ENCODE measurements around the gene SOS1. TPM values are rescaled to one million over a fixed set of nuclear protein-coding genes. Genes with fewer than 3 reads are reported as not detected.
A peak's percentile ranks its signal among the peaks of the same experiment; 100 is the strongest.

The SOS1 gene
- total and polyA plus RNA-seq, 2 of the 13 experiments (the other 11 are each of a cell fraction or from before 2014, with no cell fraction given) = 20.8 to 60.4 TPM

DNA sequence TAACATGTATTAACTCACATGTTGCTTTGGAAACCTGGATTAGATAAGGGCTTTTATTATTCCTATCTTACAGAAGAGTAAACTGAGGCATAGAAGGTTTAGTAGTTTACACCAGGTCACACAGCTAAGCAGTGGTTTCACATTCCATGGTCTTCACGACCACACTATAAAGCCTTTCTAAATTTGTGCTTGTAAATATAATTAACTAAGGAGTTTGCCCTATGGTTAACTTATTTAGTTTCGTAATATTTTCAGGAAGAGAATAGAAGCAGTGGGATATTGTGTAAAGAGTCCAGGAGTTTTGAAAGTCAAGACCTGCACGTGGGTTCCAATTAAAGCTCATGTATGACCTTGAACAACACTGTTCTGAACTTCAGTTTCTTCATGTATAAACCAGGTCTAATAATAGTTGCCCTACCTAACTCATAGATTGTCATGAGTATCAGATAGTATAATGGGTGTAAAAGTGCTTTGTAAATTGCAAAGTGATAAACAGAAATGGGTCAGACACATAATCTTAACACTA lies 19.5 kb upstream of the SOS1 start (continued):
- TF ChIP-seq KDM5B (CRISPR knock-in tag; IDR thresholded peaks at IDR 0.05; ENCODE audit: borderline replicate concordance) (no peak), ZNF232 (CRISPR knock-in tag; IDR thresholded peaks at IDR 0.05; ENCODE audit: borderline replicate concordance) (no peak), GATAD2A (CRISPR knock-in tag; IDR thresholded peaks at IDR 0.05) (peak; percentile 91), EEA1 (CRISPR knock-in tag; IDR thresholded peaks at IDR 0.05; ENCODE audit: borderline replicate concordance) (no peak), ZNF234 (CRISPR knock-in tag; conservative IDR thresholded peaks at IDR 0.05) (no peak), ZNF484 (CRISPR knock-in tag; IDR thresholded peaks at IDR 0.05; ENCODE audit: borderline replicate concordance, low read depth) (no peak), RXRB (CRISPR knock-in tag; IDR thresholded peaks at IDR 0.05; ENCODE audit: borderline replicate concordance) (peak; percentile 85), THAP11 (CRISPR knock-in tag; IDR thresholded peaks at IDR 0.05) (peak; percentile 50; the same call in 1 of the 2 replicates), TAF15 (IDR thresholded peaks at IDR 0.05; ENCODE audit: low read depth, low read length, poor library complexity, severe bottlenecking) (no peak)
- TF ChIP-seq, protein P1, sequence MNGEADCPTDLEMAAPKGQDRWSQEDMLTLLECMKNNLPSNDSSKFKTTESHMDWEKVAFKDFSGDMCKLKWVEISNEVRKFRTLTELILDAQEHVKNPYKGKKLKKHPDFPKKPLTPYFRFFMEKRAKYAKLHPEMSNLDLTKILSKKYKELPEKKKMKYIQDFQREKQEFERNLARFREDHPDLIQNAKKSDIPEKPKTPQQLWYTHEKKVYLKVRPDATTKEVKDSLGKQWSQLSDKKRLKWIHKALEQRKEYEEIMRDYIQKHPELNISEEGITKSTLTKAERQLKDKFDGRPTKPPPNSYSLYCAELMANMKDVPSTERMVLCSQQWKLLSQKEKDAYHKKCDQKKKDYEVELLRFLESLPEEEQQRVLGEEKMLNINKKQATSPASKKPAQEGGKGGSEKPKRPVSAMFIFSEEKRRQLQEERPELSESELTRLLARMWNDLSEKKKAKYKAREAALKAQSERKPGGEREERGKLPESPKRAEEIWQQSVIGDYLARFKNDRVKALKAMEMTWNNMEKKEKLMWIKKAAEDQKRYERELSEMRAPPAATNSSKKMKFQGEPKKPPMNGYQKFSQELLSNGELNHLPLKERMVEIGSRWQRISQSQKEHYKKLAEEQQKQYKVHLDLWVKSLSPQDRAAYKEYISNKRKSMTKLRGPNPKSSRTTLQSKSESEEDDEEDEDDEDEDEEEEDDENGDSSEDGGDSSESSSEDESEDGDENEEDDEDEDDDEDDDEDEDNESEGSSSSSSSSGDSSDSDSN (CRISPR knock-in tag; IDR thresholded peaks at IDR 0.05) = no peak
- TF ChIP-seq, protein P2, sequence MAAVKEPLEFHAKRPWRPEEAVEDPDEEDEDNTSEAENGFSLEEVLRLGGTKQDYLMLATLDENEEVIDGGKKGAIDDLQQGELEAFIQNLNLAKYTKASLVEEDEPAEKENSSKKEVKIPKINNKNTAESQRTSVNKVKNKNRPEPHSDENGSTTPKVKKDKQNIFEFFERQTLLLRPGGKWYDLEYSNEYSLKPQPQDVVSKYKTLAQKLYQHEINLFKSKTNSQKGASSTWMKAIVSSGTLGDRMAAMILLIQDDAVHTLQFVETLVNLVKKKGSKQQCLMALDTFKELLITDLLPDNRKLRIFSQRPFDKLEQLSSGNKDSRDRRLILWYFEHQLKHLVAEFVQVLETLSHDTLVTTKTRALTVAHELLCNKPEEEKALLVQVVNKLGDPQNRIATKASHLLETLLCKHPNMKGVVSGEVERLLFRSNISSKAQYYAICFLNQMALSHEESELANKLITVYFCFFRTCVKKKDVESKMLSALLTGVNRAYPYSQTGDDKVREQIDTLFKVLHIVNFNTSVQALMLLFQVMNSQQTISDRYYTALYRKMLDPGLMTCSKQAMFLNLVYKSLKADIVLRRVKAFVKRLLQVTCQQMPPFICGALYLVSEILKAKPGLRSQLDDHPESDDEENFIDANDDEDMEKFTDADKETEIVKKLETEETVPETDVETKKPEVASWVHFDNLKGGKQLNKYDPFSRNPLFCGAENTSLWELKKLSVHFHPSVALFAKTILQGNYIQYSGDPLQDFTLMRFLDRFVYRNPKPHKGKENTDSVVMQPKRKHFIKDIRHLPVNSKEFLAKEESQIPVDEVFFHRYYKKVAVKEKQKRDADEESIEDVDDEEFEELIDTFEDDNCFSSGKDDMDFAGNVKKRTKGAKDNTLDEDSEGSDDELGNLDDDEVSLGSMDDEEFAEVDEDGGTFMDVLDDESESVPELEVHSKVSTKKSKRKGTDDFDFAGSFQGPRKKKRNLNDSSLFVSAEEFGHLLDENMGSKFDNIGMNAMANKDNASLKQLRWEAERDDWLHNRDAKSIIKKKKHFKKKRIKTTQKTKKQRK (IDR thresholded peaks at IDR 0.05; ENCODE audit: low read length) = no peak
- TF ChIP-seq, protein P3, sequence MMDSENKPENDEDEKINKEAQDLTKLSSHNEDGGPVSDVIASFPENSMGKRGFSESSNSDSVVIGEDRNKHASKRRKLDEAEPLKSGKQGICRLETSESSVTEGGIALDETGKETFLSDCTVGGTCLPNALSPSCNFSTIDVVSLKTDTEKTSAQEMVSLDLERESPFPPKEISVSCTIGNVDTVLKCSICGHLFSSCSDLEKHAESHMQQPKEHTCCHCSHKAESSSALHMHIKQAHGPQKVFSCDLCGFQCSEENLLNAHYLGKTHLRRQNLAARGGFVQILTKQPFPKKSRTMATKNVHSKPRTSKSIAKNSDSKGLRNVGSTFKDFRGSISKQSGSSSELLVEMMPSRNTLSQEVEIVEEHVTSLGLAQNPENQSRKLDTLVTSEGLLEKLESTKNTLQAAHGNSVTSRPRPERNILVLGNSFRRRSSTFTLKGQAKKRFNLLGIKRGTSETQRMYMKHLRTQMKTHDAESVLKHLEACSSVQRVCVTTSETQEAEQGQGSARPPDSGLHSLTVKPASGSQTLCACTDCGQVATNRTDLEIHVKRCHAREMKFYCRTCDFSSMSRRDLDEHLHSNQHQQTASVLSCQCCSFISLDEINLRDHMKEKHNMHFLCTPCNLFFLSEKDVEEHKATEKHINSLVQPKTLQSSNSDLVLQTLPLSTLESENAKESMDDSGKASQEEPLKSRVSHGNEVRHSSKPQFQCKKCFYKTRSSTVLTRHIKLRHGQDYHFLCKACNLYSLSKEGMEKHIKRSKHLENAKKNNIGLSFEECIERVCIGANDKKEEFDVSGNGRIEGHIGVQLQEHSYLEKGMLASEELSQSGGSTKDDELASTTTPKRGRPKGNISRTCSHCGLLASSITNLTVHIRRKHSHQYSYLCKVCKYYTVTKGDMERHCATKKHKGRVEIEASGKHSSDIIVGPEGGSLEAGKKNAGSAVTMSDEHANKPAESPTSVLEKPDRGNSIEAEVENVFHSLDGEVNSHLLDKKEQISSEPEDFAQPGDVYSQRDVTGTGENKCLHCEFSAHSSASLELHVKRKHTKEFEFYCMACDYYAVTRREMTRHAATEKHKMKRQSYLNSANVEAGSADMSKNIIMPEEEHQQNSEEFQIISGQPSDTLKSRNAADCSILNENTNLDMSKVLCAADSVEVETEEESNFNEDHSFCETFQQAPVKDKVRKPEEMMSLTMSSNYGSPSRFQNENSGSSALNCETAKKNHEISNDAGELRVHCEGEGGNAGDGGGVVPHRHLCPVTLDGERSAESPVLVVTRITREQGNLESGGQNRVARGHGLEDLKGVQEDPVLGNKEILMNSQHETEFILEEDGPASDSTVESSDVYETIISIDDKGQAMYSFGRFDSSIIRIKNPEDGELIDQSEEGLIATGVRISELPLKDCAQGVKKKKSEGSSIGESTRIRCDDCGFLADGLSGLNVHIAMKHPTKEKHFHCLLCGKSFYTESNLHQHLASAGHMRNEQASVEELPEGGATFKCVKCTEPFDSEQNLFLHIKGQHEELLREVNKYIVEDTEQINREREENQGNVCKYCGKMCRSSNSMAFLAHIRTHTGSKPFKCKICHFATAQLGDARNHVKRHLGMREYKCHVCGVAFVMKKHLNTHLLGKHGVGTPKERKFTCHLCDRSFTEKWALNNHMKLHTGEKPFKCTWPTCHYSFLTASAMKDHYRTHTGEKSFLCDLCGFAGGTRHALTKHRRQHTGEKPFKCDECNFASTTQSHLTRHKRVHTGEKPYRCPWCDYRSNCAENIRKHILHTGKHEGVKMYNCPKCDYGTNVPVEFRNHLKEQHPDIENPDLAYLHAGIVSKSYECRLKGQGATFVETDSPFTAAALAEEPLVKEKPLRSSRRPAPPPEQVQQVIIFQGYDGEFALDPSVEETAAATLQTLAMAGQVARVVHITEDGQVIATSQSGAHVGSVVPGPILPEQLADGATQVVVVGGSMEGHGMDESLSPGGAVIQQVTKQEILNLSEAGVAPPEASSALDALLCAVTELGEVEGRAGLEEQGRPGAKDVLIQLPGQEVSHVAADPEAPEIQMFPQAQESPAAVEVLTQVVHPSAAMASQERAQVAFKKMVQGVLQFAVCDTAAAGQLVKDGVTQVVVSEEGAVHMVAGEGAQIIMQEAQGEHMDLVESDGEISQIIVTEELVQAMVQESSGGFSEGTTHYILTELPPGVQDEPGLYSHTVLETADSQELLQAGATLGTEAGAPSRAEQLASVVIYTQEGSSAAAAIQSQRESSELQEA (CRISPR knock-in tag; IDR thresholded peaks at IDR 0.05; ENCODE audit: not compliant biosample characterization) = no peak
- TF ChIP-seq, protein P4, sequence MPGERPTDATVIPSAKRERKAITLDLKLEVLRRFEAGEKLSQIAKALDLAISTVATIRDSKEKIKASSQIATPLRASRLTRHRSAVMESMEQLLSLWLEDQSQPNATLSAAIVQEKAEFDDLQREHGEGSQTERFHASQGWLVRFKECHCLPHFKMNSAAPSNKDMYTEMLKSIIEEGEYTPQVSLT (CRISPR knock-in tag; IDR thresholded peaks at IDR 0.05; ENCODE audit: borderline replicate concordance, low read depth) = no peak

All from HepG2 (cell line).